GM12878 (cell line): ENCODE measurements around the gene HOXD1. TPM values are rescaled to one million over a fixed set of nuclear protein-coding genes. Genes with fewer than 3 reads are reported as not detected.

ENCODE experiments used
- ATAC-seq: fragments of 200-7000 bp; cut with Tn5 transposase; 3 replicates; pipeline ENCODE4 v1.9.1; 2020; ENCODE audit warnings: mild to moderate bottlenecking, moderate library complexity
- BruUV-seq: library from RNA; stranded (reverse); fragments of 400-500 nt; replicated peaks from 2 replicates; lab custom pipeline; 2021; lab: Mats Ljungman, UMichigan
- CTCF ChIA-PET: fragments of 300-600 bp; sonication (Branson Sonifier 250); formaldehyde crosslinking; extraction: SDS; loops from one replicate; lab custom pipeline; 2021; ENCODE audit warnings: inconsistent platforms; lab: Yijun Ruan, JAX
- POLR2A ChIA-PET: fragments of 350-600 bp; formaldehyde crosslinking; extraction: SDS; loops from one replicate; lab custom pipeline; 2021; ENCODE audit warnings: inconsistent platforms; lab: Charles Lee
- RAD21 ChIA-PET: fragments of 300-600 bp; sonication (Branson Sonifier 250); formaldehyde crosslinking; loops from one replicate; lab custom pipeline; 2023; ENCODE audit warnings: antibody characterized with exemption; ENCODE audit not compliant: unreplicated experiment; lab: Charles Lee
- SMC1A ChIA-PET: fragments of 300-600 bp; sonication (Branson Sonifier 250); formaldehyde crosslinking; loops from one replicate; lab custom pipeline; 2023; ENCODE audit not compliant: unreplicated experiment, uncharacterized antibody; lab: Charles Lee
- DNase-seq: peaks from one replicate; pipeline ENCODE4 v3.0.0-alpha.2; 2011; ENCODE audit warnings: low read depth, low spot score
- FAIRE-seq: peaks from 3 replicates; lab custom pipeline; 2011; peaks lifted over from hg19 to GRCh38; lab: Jason Lieb, UNC
- H2AFZ ChIP-seq: 2 replicates; pipeline ENCODE4 v1.6.0; 2011; ENCODE audit warnings: low read depth, low read length, control low read depth; ENCODE audit not compliant: control insufficient read depth
- H3K27ac ChIP-seq: 2 replicates; pipeline ENCODE4 v1.5.1; 2011; ENCODE audit warnings: control low read depth; ENCODE audit not compliant: control insufficient read depth, insufficient read depth
- H3K27me3 ChIP-seq, 2 experiments: replicated peaks in 1 of 2; 2 replicates each; pipeline versions ENCODE4 v1.6.0 to v1.6.1; 2011; ENCODE audit warnings: low read length in 1 of 2; ENCODE audit not compliant: control insufficient read depth in 2 of 2, insufficient read depth in 2 of 2
- H3K36me3 ChIP-seq, 2 experiments: 2 replicates each; pipeline ENCODE4 v1.5.1; 2011; ENCODE audit warnings: low read length in 1 of 2; ENCODE audit not compliant: control insufficient read depth in 2 of 2, insufficient read depth in 2 of 2
- H3K4me1 ChIP-seq: 2 replicates; pipeline ENCODE4 v1.6.1; 2011; ENCODE audit warnings: mild to moderate bottlenecking, low read length, moderate library complexity, mixed read lengths; ENCODE audit not compliant: control insufficient read depth, insufficient read depth
- H3K4me2 ChIP-seq: 2 replicates; pipeline ENCODE4 v1.6.0; 2011; ENCODE audit warnings: control low read depth; ENCODE audit not compliant: control insufficient read depth, insufficient read depth
- H3K4me3 ChIP-seq: fragments of 200-600 bp; sonication (generic); 2 replicates; pipeline ENCODE4 v1.5.1; 2016
- H3K79me2 ChIP-seq: 2 replicates; pipeline ENCODE4 v1.6.0; 2011; ENCODE audit warnings: low read length; ENCODE audit not compliant: control insufficient read depth, insufficient read depth
- H3K9ac ChIP-seq: 2 replicates; pipeline ENCODE4 v1.8.0; 2011; ENCODE audit warnings: low read length, control low read depth, mixed read lengths; ENCODE audit not compliant: control insufficient read depth, insufficient read depth
- H3K9me3 ChIP-seq: replicated peaks from 3 replicates; pipeline ENCODE4 v1.5.1; 2011; ENCODE audit warnings: mild to moderate bottlenecking, low read length; ENCODE audit not compliant: control insufficient read depth, insufficient read depth
- H4K20me1 ChIP-seq: 2 replicates; pipeline ENCODE4 v1.6.0; 2011; ENCODE audit not compliant: control insufficient read depth, insufficient read depth
- CHD4 ChIP-seq: fragments of 200-600 bp; sonication (generic); IDR thresholded peaks from 2 replicates; pipeline ENCODE4 v1.6.1; 2016; ENCODE audit warnings: mild to moderate bottlenecking
- EGR1 ChIP-seq, 2 experiments: IDR thresholded peaks; 1 replicate in 1 of 2; 2 replicates in 1 of 2; pipeline ENCODE4 v1.6.1; 2011 to 2012; ENCODE audit warnings: low read depth in 2 of 2, low read length in 2 of 2, borderline replicate concordance in 1 of 2, mild to moderate bottlenecking in 1 of 2, moderate library complexity in 1 of 2
- EP300 ChIP-seq, 2 experiments: fragments of 150-350 bp in 1 of 2; IDR thresholded peaks; 2 replicates each; pipeline ENCODE4 v1.6.1; 2011 to 2012; ENCODE audit warnings: low read depth in 2 of 2, low read length in 2 of 2, borderline replicate concordance in 1 of 2, improper control_type of control experiment in 1 of 2, inconsistent platforms in 1 of 2; ENCODE audit not compliant: control insufficient read depth in 1 of 2
- FOXM1 ChIP-seq: IDR thresholded peaks from 2 replicates; pipeline ENCODE4 v1.6.1; 2012; ENCODE audit warnings: low read depth, mild to moderate bottlenecking, inconsistent platforms, low read length, moderate library complexity
- HDGF ChIP-seq: fragments of 450-650 bp; IDR thresholded peaks from 2 replicates; pipeline ENCODE4 v1.6.1; 2016; ENCODE audit warnings: antibody characterized with exemption
- IKZF1 ChIP-seq: fragments of 450-650 bp; conservative IDR thresholded peaks from 2 replicates; pipeline ENCODE4 v1.6.1; 2017; ENCODE audit warnings: antibody characterized with exemption, mild to moderate bottlenecking
- KDM1A ChIP-seq: fragments of 200-600 bp; sonication (generic); IDR thresholded peaks from 2 replicates; pipeline ENCODE4 v1.6.1; 2016; ENCODE audit warnings: borderline replicate concordance
- RELA ChIP-seq: fragments of 450-650 bp; IDR thresholded peaks from 2 replicates; pipeline ENCODE4 v1.8.0; 2014; ENCODE audit warnings: borderline replicate concordance; ENCODE audit not compliant: partially characterized antibody
- SPI1 ChIP-seq: IDR thresholded peaks from 2 replicates; pipeline ENCODE4 v1.6.1; 2011; ENCODE audit warnings: low read depth, mild to moderate bottlenecking, low read length, moderate library complexity, borderline replicate concordance; ENCODE audit not compliant: insufficient read depth
- SUPT20H ChIP-seq: IDR thresholded peaks from 2 replicates; pipeline ENCODE4 v1.6.1; 2011; ENCODE audit warnings: low read depth, mild to moderate bottlenecking, low read length, moderate library complexity, borderline replicate concordance; ENCODE audit not compliant: control insufficient read depth
- TAF1 ChIP-seq: IDR thresholded peaks from 2 replicates; pipeline ENCODE4 v1.6.1; 2011; ENCODE audit warnings: mild to moderate bottlenecking, low read depth, low read length, borderline replicate concordance
- ZBED1 ChIP-seq: IDR thresholded peaks from 2 replicates; pipeline ENCODE4 v1.6.1; 2016; ENCODE audit warnings: borderline replicate concordance
- WGBS: methylation state at CpG from one replicate; pipeline ENCODE4 v1.1.6; 2016; ENCODE audit warnings: low lambda C conversion rate; ENCODE audit not compliant: insufficient replicate concordance, insufficient coverage; ENCODE audit errors: missing lambda C conversion rate; 5-methylcytosine and 5-hydroxymethylcytosine counted together
- in situ Hi-C: fragments of 300-500 bp; cut with MboI; formaldehyde crosslinking; loops from 9 replicates; pipeline ENCODE4 v1.14.3; 2018; ENCODE audit warnings: mixed read lengths
- intact Hi-C: fragments of 100-400 bp; cut with micrococcal nuclease; formaldehyde crosslinking; loops from one replicate; pipeline ENCODE4 v1.14.2; 2022; ENCODE audit not compliant: unreplicated experiment
- polyA plus RNA-seq, 11 experiments: library from polyadenylated mRNA; depleted of rRNA in 4 of 11; unstranded in 6 of 11; stranded (reverse) in 5 of 11; fragments of >200 nt; fragmentation: Nextera tagmentation in 4 of 11; fragmentation: Illumina TruSeq in 1 of 11; extraction: Ambion mirVana in 4 of 11; extraction: Trizol in 1 of 11; gene quantifications; 1 replicate in 1 of 11; 2 replicates in 10 of 11; pipeline versions ENCODE4 v1.2.1 to v1.2.3, GENCODE V29; 2011 to 2016; ENCODE audit warnings: inconsistent platforms in 2 of 11, missing spikeins in 2 of 11, low read depth in 1 of 11
- total RNA-seq, 4 experiments: library from RNA; depleted of rRNA in 3 of 4; stranded (reverse); fragments of >200 nt in 3 of 4; fragmentation: Illumina TruSeq in 1 of 4; extraction: Trizol in 1 of 4; gene quantifications; 2 replicates each; pipeline versions ENCODE4 v1.2.1 to v1.2.3, GENCODE V29; 2013 to 2021
- TF ChIP-seq, protein P1 (sequence below): IDR thresholded peaks from 2 replicates; pipeline ENCODE4 v1.6.1; 2012; ENCODE audit warnings: low read length, inconsistent platforms

Gene HOXD1
- total and polyA plus RNA-seq, 10 of the 15 experiments (the other 5 are each of a cell fraction or from before 2014, with no cell fraction given): not detected

DNA sequence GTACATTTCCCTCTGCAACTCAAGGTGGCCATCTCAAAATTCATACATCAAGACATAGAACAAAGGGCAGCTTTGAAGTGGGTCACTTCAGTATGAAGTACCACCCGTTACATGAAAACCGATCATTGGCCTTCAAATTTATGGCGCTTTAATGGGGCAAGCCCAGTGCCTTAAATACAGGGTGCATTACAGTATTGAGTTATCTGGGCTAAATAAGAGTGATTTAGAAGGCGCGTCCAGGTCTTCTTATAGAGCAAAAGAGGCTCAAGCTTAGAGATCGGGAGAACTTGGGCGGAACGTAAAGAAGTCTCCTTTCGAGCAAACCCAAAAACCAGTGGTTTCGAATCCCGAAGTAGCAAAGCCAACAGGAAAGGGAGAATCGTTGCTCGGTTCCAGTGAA is 24.3 kb upstream of the HOXD1 start:
- CTCF ChIA-PET: no interaction called here
- intact Hi-C loops: no loop called here

More for the DNA sequence above, 24.3 kb upstream of the HOXD1 start:
- no peak overlapping the region for H3K4me3 ChIP-seq
- no TSS peak for BruUV-seq
- H3K79me2 ChIP-seq: no peaks in the 10 kb centered on the region
- H3K4me2 ChIP-seq: no peak overlapping the region
- POLR2A ChIA-PET: no interaction called here
- no peak for ATAC-seq
- H3K36me3 ChIP-seq: no peaks in the 10 kb centered on the region
- peaks cover 2% of the 10 kb centered on the region; the same call in 2 of the 3 replicates for H3K9me3 ChIP-seq
- DNase-seq: no peak
- no peak overlapping the region for H3K27ac ChIP-seq
- WGBS: 73% methylated on average over 13 of the region's 13 CpGs
- SMC1A ChIA-PET: no interaction called here
- H4K20me1 ChIP-seq: no peaks in the 10 kb centered on the region
- no peak for TF ChIP-seq SPI1
- TF ChIP-seq RELA: no peak
- TF ChIP-seq TAF1: no peak
- no peak for TF ChIP-seq ZBED1
- TF ChIP-seq, protein P1, sequence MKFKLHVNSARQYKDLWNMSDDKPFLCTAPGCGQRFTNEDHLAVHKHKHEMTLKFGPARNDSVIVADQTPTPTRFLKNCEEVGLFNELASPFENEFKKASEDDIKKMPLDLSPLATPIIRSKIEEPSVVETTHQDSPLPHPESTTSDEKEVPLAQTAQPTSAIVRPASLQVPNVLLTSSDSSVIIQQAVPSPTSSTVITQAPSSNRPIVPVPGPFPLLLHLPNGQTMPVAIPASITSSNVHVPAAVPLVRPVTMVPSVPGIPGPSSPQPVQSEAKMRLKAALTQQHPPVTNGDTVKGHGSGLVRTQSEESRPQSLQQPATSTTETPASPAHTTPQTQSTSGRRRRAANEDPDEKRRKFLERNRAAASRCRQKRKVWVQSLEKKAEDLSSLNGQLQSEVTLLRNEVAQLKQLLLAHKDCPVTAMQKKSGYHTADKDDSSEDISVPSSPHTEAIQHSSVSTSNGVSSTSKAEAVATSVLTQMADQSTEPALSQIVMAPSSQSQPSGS: no peak
- TF ChIP-seq SUPT20H: no peak
- no peak for TF ChIP-seq HDGF
- no peak for TF ChIP-seq EGR1 (IDR thresholded peaks at IDR 0.05; ENCODE audit: borderline replicate concordance in 1 of 2, low read depth in 2 of 2, low read length in 2 of 2)
- no peak for TF ChIP-seq KDM1A
- no peak for TF ChIP-seq IKZF1
- no peak for TF ChIP-seq EP300 (IDR thresholded peaks at IDR 0.05; ENCODE audit: borderline replicate concordance in 1 of 2, control insufficient read depth in 1 of 2, low read depth in 2 of 2, low read length in 2 of 2)
- no peak for TF ChIP-seq FOXM1
- TF ChIP-seq CHD4: no peak
- in situ Hi-C loops: no loop called here
- no peaks in the 10 kb centered on the region for H3K4me1 ChIP-seq
- FAIRE-seq: no peak
- H2AFZ ChIP-seq: no peak overlapping the region
- H3K9ac ChIP-seq: no peak overlapping the region
- RAD21 ChIA-PET: no interaction called here
- H3K27me3 ChIP-seq: peaks cover 18 to 26% of the 10 kb centered on the region in 2 experiments
